Fibroblast of villous mesenchyme (primary cell): ENCODE results near the gene UACA. TPM values are rescaled to one million over a fixed set of nuclear protein-coding genes. Genes with fewer than 3 reads are reported as not detected.

Experiments
- DNase-seq: peaks from one replicate; pipeline ENCODE4 v3.0.0-alpha.2; 2010; ENCODE audit warnings: low read depth
- H3K4me3 ChIP-seq: 2 replicates; pipeline ENCODE4 v1.5.1; 2011; ENCODE audit warnings: low read depth, mild to moderate bottlenecking, low read length
- CTCF ChIP-seq: IDR thresholded peaks from 2 replicates; pipeline ENCODE4 v1.5.1; 2012; ENCODE audit warnings: low read depth, mild to moderate bottlenecking, low read length; ENCODE audit not compliant: insufficient read depth
- total RNA-seq: library from RNA; depleted of rRNA; stranded (reverse); fragments of >200 nt; gene quantifications from 2 replicates; pipeline ENCODE4 v1.2.3, GENCODE V29; 2012

UACA gene
- total RNA-seq, 1 donor: 160 TPM

- no peak overlapping the region for H3K4me3 ChIP-seq
- no peak for TF ChIP-seq CTCF
- no peak for DNase-seq
Observed at GRCh38 chr15:70772402-70772801, 9.0 kb upstream of the UACA start.

GRCh38 chr15:70770863-70771262, 7.5 kb upstream of the UACA start:
- DNase-seq: no peak
- no peak for TF ChIP-seq CTCF
- no peak overlapping the region for H3K4me3 ChIP-seq

GRCh38 chr15:70768257-70768883, 5.0 kb upstream of the UACA start:
- no peak for TF ChIP-seq CTCF
- peak; percentile 61 for DNase-seq
- H3K4me3 ChIP-seq: no peak overlapping the region

- TF ChIP-seq CTCF: no peak
- H3K4me3 ChIP-seq: no peak overlapping the region
- no peak for DNase-seq
Observed at GRCh38 chr15:70767667-70768066, 4.3 kb upstream of the UACA start.

- no peak for TF ChIP-seq CTCF
Observed at GRCh38 chr15:70766597-70766996, 3.2 kb upstream of the UACA start.

GRCh38 chr15:70765504-70766281, 2.3 kb upstream of the UACA start:
- H3K4me3 ChIP-seq: no peak overlapping the region
- DNase-seq: peak; percentile 88
- no peak for TF ChIP-seq CTCF

More at GRCh38 chr15:70766597-70766996, 3.2 kb upstream of the UACA start:
- H3K4me3 ChIP-seq: no peak overlapping the region
- DNase-seq: no peak
